ENCODE results near the gene BTNL8.

DNA sequence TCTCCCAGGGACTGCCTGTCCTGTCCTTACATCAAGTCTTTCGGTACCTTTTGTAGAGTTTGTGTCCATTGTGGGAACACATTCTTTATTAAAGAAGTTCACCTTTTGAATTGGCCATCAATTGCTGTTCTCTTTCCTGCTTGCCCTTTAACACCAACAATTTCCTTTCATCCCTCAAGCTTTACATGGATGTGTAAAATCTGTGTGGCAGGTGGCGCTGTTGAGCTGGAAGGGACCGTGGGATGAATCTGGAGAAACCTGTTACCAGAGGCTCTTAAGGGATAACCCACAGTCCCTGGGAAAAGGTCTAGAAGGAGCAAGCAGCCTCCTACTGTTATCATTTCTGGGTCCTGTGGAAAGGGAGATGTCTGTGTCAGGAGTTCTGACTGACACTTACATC lies 30.0 kb upstream of the BTNL8 start:
- TF ChIP-seq, protein P1, sequence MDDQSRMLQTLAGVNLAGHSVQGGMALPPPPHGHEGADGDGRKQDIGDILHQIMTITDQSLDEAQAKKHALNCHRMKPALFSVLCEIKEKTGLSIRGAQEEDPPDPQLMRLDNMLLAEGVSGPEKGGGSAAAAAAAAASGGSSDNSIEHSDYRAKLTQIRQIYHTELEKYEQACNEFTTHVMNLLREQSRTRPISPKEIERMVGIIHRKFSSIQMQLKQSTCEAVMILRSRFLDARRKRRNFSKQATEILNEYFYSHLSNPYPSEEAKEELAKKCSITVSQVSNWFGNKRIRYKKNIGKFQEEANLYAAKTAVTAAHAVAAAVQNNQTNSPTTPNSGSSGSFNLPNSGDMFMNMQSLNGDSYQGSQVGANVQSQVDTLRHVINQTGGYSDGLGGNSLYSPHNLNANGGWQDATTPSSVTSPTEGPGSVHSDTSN (IDR thresholded peaks at IDR 0.05), result no peak
- TF ChIP-seq HDAC2 (IDR thresholded peaks at IDR 0.05), result no peak
- TF ChIP-seq, protein P2, sequence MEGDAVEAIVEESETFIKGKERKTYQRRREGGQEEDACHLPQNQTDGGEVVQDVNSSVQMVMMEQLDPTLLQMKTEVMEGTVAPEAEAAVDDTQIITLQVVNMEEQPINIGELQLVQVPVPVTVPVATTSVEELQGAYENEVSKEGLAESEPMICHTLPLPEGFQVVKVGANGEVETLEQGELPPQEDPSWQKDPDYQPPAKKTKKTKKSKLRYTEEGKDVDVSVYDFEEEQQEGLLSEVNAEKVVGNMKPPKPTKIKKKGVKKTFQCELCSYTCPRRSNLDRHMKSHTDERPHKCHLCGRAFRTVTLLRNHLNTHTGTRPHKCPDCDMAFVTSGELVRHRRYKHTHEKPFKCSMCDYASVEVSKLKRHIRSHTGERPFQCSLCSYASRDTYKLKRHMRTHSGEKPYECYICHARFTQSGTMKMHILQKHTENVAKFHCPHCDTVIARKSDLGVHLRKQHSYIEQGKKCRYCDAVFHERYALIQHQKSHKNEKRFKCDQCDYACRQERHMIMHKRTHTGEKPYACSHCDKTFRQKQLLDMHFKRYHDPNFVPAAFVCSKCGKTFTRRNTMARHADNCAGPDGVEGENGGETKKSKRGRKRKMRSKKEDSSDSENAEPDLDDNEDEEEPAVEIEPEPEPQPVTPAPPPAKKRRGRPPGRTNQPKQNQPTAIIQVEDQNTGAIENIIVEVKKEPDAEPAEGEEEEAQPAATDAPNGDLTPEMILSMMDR (IDR thresholded peaks at IDR 0.05), result peak; percentile 86
- no peak for TF ChIP-seq NPAS2 (CRISPR knock-in tag; IDR thresholded peaks at IDR 0.05; ENCODE audit: borderline replicate concordance)
- no peak for TF ChIP-seq HOXB13 (CRISPR knock-in tag; IDR thresholded peaks at IDR 0.05; ENCODE audit: low read depth)
- TF ChIP-seq JUN (IDR thresholded peaks at IDR 0.05), result no peak
- no peak for TF ChIP-seq POLR2A (IDR thresholded peaks at IDR 0.05; ENCODE audit: low read length)
- TF ChIP-seq CEBPB (IDR thresholded peaks at IDR 0.05), result no peak
- TF ChIP-seq, protein P3, sequence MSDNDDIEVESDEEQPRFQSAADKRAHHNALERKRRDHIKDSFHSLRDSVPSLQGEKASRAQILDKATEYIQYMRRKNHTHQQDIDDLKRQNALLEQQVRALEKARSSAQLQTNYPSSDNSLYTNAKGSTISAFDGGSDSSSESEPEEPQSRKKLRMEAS (IDR thresholded peaks at IDR 0.05), result 0 out of 2 replicates have a peak, but pooled peaks have one; percentile 19
- TF ChIP-seq ESRRA (IDR thresholded peaks at IDR 0.05; ENCODE audit: borderline replicate concordance, low read length), result no peak
- no peak for TF ChIP-seq CBX8 (IDR thresholded peaks at IDR 0.05)
- TF ChIP-seq RAD21 (conservative IDR thresholded peaks at IDR 0.05 in 1 of 2, IDR thresholded peaks at IDR 0.05 in 1 of 2), result peak; percentile 84 to 90
- TF ChIP-seq MAFK (IDR thresholded peaks at IDR 0.05; ENCODE audit: partially characterized antibody), result no peak
- TF ChIP-seq, protein P4, sequence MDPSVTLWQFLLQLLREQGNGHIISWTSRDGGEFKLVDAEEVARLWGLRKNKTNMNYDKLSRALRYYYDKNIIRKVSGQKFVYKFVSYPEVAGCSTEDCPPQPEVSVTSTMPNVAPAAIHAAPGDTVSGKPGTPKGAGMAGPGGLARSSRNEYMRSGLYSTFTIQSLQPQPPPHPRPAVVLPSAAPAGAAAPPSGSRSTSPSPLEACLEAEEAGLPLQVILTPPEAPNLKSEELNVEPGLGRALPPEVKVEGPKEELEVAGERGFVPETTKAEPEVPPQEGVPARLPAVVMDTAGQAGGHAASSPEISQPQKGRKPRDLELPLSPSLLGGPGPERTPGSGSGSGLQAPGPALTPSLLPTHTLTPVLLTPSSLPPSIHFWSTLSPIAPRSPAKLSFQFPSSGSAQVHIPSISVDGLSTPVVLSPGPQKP (IDR thresholded peaks at IDR 0.05; ENCODE audit: low read depth, low read length), result no peak
